ENCODE data around the gene SECTM1. TPM values are rescaled to one million over a fixed set of nuclear protein-coding genes. Genes with fewer than 3 reads are reported as not detected.
A peak's percentile ranks its signal among the peaks of the same experiment; 100 is the strongest.

Gene SECTM1
- total RNA-seq, 1 donor from 2014 or later = not detected

- H3K27me3 Mint-ChIP-seq = peaks cover 19% of the 10 kb centered on the region
- H3K36me3 Mint-ChIP-seq (ENCODE audit: insufficient read depth) = no peaks in the 10 kb centered on the region
- TF ChIP-seq CTCF (IDR thresholded peaks at IDR 0.05; ENCODE audit: unreplicated experiment) = no peak
- no peaks in the 10 kb centered on the region for H3K9me3 Mint-ChIP-seq (ENCODE audit: low read depth)
- no peak overlapping the region for H3K27ac Mint-ChIP-seq
- H3K4me3 Mint-ChIP-seq (ENCODE audit: low read depth) = no peak overlapping the region
- DNase-seq (ENCODE audit: low spot score, unreplicated experiment) = no peak
- H3K4me1 Mint-ChIP-seq (ENCODE audit: low read depth) = peaks cover 7% of the 10 kb centered on the region
These were observed 21.6 kb downstream of the SECTM1 start for GRCh38 chr17:82311971-82312370.

- no peaks in the 10 kb centered on the region for H3K36me3 Mint-ChIP-seq (ENCODE audit: insufficient read depth)
- H3K4me1 Mint-ChIP-seq (ENCODE audit: low read depth) = peaks cover 7% of the 10 kb centered on the region
- H3K9me3 Mint-ChIP-seq (ENCODE audit: low read depth) = no peaks in the 10 kb centered on the region
- no peak overlapping the region for H3K27ac Mint-ChIP-seq
- H3K27me3 Mint-ChIP-seq = peaks cover 19% of the 10 kb centered on the region
- TF ChIP-seq CTCF (IDR thresholded peaks at IDR 0.05; ENCODE audit: unreplicated experiment) = no peak
- H3K4me3 Mint-ChIP-seq (ENCODE audit: low read depth) = no peak overlapping the region
- DNase-seq (ENCODE audit: low spot score, unreplicated experiment) = no peak
These were observed 22.7 kb downstream of the SECTM1 start for GRCh38 chr17:82310877-82311276.

GRCh38 chr17:82309656-82310570, 23.7 kb downstream of the SECTM1 start:
- H3K27ac Mint-ChIP-seq = peak overlapping the region; percentile 56
- no peak for DNase-seq (ENCODE audit: low spot score, unreplicated experiment)
- no peaks in the 10 kb centered on the region for H3K9me3 Mint-ChIP-seq (ENCODE audit: low read depth)
- no peaks in the 10 kb centered on the region for H3K36me3 Mint-ChIP-seq (ENCODE audit: insufficient read depth)
- no peak overlapping the region for H3K4me3 Mint-ChIP-seq (ENCODE audit: low read depth)
- no peak for TF ChIP-seq CTCF (IDR thresholded peaks at IDR 0.05; ENCODE audit: unreplicated experiment)
- peaks cover 4% of the 10 kb centered on the region for H3K4me1 Mint-ChIP-seq (ENCODE audit: low read depth)
- peaks cover 19% of the 10 kb centered on the region for H3K27me3 Mint-ChIP-seq

GRCh38 chr17:82305727-82306300, 27.8 kb downstream of the SECTM1 start:
- H3K4me3 Mint-ChIP-seq (ENCODE audit: low read depth) = no peak overlapping the region
- TF ChIP-seq CTCF (IDR thresholded peaks at IDR 0.05; ENCODE audit: unreplicated experiment) = no peak
- H3K4me1 Mint-ChIP-seq (ENCODE audit: low read depth) = peaks cover 12% of the 10 kb centered on the region
- H3K36me3 Mint-ChIP-seq (ENCODE audit: insufficient read depth) = no peaks in the 10 kb centered on the region
- H3K9me3 Mint-ChIP-seq (ENCODE audit: low read depth) = no peaks in the 10 kb centered on the region
- peaks cover 16% of the 10 kb centered on the region for H3K27me3 Mint-ChIP-seq
- no peak for DNase-seq (ENCODE audit: low spot score, unreplicated experiment)
- peak overlapping the region; percentile 24 for H3K27ac Mint-ChIP-seq

GRCh38 chr17:82304826-82305726, 28.5 kb downstream of the SECTM1 start:
- TF ChIP-seq CTCF (IDR thresholded peaks at IDR 0.05; ENCODE audit: unreplicated experiment) = no peak
- Mint-ChIP-seq H3K4me3 (ENCODE audit: low read depth) (no peak overlapping the region), H3K36me3 (ENCODE audit: insufficient read depth) (no peaks in the 10 kb centered on the region), H3K9me3 (ENCODE audit: low read depth) (no peaks in the 10 kb centered on the region), H3K27ac (peak overlapping the region; percentile 24), H3K27me3 (peaks cover 14% of the 10 kb centered on the region), H3K4me1 (ENCODE audit: low read depth) (peaks cover 10% of the 10 kb centered on the region)
- no peak for DNase-seq (ENCODE audit: low spot score, unreplicated experiment)
